DND-41 (cell line): ENCODE measurements around the gene SH2D3C.

Source experiments
- CTCF ChIP-seq: IDR thresholded peaks from 2 replicates; pipeline ENCODE4 v1.5.1; 2012; ENCODE audit warnings: borderline replicate concordance, low read length, moderate library complexity, mild to moderate bottlenecking; ENCODE audit not compliant: poor library complexity, severe bottlenecking; ENCODE audit errors: extremely low read depth
- EZH2 ChIP-seq: IDR thresholded peaks from 3 replicates; pipeline ENCODE4 v1.6.1; 2012; ENCODE audit warnings: borderline replicate concordance, low read depth, mild to moderate bottlenecking, moderate library complexity, low read length, inconsistent platforms; ENCODE audit not compliant: severe bottlenecking

GRCh38 chr9:127706836-127707241, 71.6 kb downstream of the SH2D3C start, which contains the start of gene CFAP157:
- TF ChIP-seq CTCF (no peak), EZH2 (no peak)
